T-cell (primary cell): Measurements from ENCODE around the gene STK17B. TPM values are rescaled to one million over a fixed set of nuclear protein-coding genes. Genes with fewer than 3 reads are reported as not detected.

ENCODE experiments used
- ATAC-seq, 4 experiments: fragments of 200-7000 bp in 3 of 4; fragments of 150-1000 bp in 1 of 4; cut with Tn5 transposase; replicated peaks in 1 of 4; 1 replicate in 3 of 4; 2 replicates in 1 of 4; pipeline ENCODE4 v1.10.0; 2021; ENCODE audit warnings: moderate library complexity in 3 of 4, mild to moderate bottlenecking in 2 of 4, moderate number of reproducible peaks in 1 of 4
- CTCF ChIA-PET, 2 donors: fragments of 300-600 bp; sonication (Branson Sonifier 250); formaldehyde crosslinking; loops; one replicate each; lab custom pipeline; 2022; ENCODE audit warnings: antibody characterized with exemption in 2 of 2; lab: Charles Lee
- POLR2A ChIA-PET, 2 donors: fragments of 300-600 bp; sonication (Branson Sonifier 250); formaldehyde crosslinking; loops; one replicate each; lab custom pipeline; 2022; ENCODE audit warnings: antibody characterized with exemption in 2 of 2; lab: Charles Lee
- DNase-seq, 35 experiments: peaks; one replicate each; pipeline versions ENCODE4 v3.0.0 to v3.0.0-alpha.2; 2013 to 2023
- H3K27ac ChIP-seq: one replicate; pipeline ENCODE4 v1.5.1; 2013; ENCODE audit warnings: low read length
- H3K27me3 ChIP-seq, 2 experiments: replicated peaks in 1 of 2; 1 replicate in 1 of 2; 2 replicates in 1 of 2; pipeline versions ENCODE4 v1.6.1 to v1.7.0; 2013; ENCODE audit warnings: low read length in 1 of 2, mixed read lengths in 1 of 2; ENCODE audit not compliant: control insufficient read depth in 2 of 2, insufficient read depth in 2 of 2; ENCODE audit errors: extremely low read depth in 1 of 2
- H3K36me3 ChIP-seq, 2 donors: 1 replicate in 1 of 2; 2 replicates in 1 of 2; pipeline versions ENCODE4 v1.6.1 to v1.7.0; 2013; ENCODE audit warnings: low read length in 1 of 2; ENCODE audit not compliant: control insufficient read depth in 2 of 2, insufficient read depth in 1 of 2; ENCODE audit errors: extremely low read depth in 1 of 2
- H3K4me1 ChIP-seq, 2 experiments: 1 replicate in 1 of 2; 2 replicates in 1 of 2; pipeline versions ENCODE4 v1.6.1 to v1.7.0; 2013; ENCODE audit warnings: low read length in 2 of 2, mixed read lengths in 1 of 2; ENCODE audit not compliant: insufficient read depth in 2 of 2, control insufficient read depth in 1 of 2; ENCODE audit errors: extremely low read depth in 1 of 2
- H3K4me3 ChIP-seq, 2 donors: 1 replicate in 1 of 2; 2 replicates in 1 of 2; pipeline versions ENCODE4 v1.5.1 to v1.7.0; 2013; ENCODE audit warnings: mild to moderate bottlenecking in 2 of 2, low read length in 1 of 2, moderate library complexity in 1 of 2; ENCODE audit not compliant: control insufficient read depth in 1 of 2; ENCODE audit errors: extremely low read depth in 1 of 2
- H3K9me3 ChIP-seq: 2 replicates; pipeline ENCODE4 v1.7.0; 2013
- H3K27ac Mint-ChIP-seq, 2 donors: one replicate each; pipeline ENCODE4 v1.8.0; 2020 to 2021; ENCODE audit warnings: mild to moderate bottlenecking in 2 of 2, mixed read lengths in 2 of 2
- H3K27me3 Mint-ChIP-seq, 2 donors: one replicate each; pipeline ENCODE4 v1.8.0; 2021 to 2022; ENCODE audit warnings: mixed read lengths in 2 of 2
- H3K36me3 Mint-ChIP-seq: one replicate; pipeline ENCODE4 v1.8.0; 2021; ENCODE audit warnings: mixed read lengths
- H3K4me1 Mint-ChIP-seq, 3 donors: one replicate each; pipeline ENCODE4 v1.8.0; 2020 to 2022; ENCODE audit warnings: mixed read lengths in 3 of 3, mild to moderate bottlenecking in 1 of 3
- H3K4me3 Mint-ChIP-seq, 3 donors: one replicate each; pipeline ENCODE4 v1.8.0; 2020 to 2022; ENCODE audit warnings: mild to moderate bottlenecking in 3 of 3, mixed read lengths in 3 of 3, moderate library complexity in 3 of 3
- H3K9me3 Mint-ChIP-seq, 3 donors: one replicate each; pipeline ENCODE4 v1.8.0; 2020 to 2022; ENCODE audit warnings: mixed read lengths in 3 of 3
- WGBS: methylation state at CpG from one replicate; pipeline ENCODE4 v1.1.5; 2013; ENCODE audit warnings: missing lambda C conversion rate; ENCODE audit not compliant: insufficient coverage; 5-methylcytosine and 5-hydroxymethylcytosine counted together
- total RNA-seq, 35 experiments: library from RNA in 6 of 35; stranded (reverse) in 6 of 35; fragments of 120-200 nt in 1 of 35; gene quantifications; one replicate each; pipeline versions ENCODE4 v1.2.1 to v1.2.4 and lab custom pipeline; 2013 to 2026

Gene STK17B
- total RNA-seq, 5 donors from 2014 or later (not counting 1 experiment from before 2014, with no cell fraction given), result 218 to 478 (median 248) TPM

DNA sequence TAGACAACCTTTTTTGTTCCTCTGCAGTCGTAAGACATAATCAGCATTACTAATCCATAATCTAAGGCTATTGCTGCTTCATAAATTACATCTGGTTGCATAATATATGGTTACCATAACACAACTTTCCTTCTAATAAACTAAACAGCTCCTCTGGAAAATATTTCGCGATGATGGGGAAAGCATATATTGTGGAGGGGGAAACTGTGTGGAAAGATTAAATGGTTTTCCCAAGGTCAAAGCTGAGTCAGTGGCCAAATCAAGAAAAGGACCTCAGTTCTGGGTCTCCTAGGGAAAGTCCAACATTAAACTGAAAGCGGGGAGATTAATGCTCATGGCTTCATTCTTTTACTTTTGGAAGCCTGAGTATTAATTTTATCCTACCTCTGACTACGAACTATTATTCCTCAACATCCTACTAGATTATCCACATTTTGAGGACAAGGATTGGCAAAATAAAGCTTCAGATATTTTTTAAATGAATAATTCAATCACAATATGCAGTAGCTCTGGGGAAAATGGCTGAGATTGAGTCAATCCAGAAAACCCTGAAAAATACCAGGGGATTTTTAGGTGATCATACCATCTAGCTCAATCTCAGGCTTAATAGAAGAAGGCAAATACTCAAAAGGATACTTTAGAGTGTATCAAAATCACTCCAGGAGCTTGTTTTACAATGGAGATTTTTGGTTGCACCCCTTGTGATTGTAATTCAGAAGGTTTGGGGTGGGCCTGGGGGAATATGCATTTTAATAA is 33.8 kb upstream of the STK17B start:
- H3K4me1 ChIP-seq, result peaks cover 22 to 27% of the 10 kb centered on the region in 2 experiments
- Mint-ChIP-seq H3K9me3 (no peaks in the 10 kb centered on the region), H3K36me3 (no peaks in the 10 kb centered on the region), H3K27ac (peak overlapping the region in 1 of 2 donors; percentile 12), H3K27me3 (no peaks in the 10 kb centered on the region), H3K4me1 (peaks cover 53 to 65% (median 65%) of the 10 kb centered on the region in 3 donors), H3K4me3 (no peak overlapping the region)
- DNase-seq, result no peak
- no peak overlapping the region for H3K4me3 ChIP-seq
- POLR2A ChIA-PET, result interaction anchor here in 1 of 2 donors (0.6 to 1.5 kb wide), 4 partner anchors 9 to 40 kb away, joined by 4 to 17 read pairs (median 4); no protein-coding TSS in a partner anchor
- no CpG with 5 or more reads among the region's 5 CpGs for WGBS
- CTCF ChIA-PET, result interaction anchor here (0.7 to 2.3 kb wide), 12 partner anchors 9 to 93 kb away, joined by 3 to 6 read pairs (median 4); no protein-coding TSS in a partner anchor
- no peak for ATAC-seq
- no peaks in the 10 kb centered on the region for H3K9me3 ChIP-seq
- no peaks in the 10 kb centered on the region for H3K36me3 ChIP-seq
- no peak overlapping the region for H3K27ac ChIP-seq
- H3K27me3 ChIP-seq, result no peaks in the 10 kb centered on the region

DNA sequence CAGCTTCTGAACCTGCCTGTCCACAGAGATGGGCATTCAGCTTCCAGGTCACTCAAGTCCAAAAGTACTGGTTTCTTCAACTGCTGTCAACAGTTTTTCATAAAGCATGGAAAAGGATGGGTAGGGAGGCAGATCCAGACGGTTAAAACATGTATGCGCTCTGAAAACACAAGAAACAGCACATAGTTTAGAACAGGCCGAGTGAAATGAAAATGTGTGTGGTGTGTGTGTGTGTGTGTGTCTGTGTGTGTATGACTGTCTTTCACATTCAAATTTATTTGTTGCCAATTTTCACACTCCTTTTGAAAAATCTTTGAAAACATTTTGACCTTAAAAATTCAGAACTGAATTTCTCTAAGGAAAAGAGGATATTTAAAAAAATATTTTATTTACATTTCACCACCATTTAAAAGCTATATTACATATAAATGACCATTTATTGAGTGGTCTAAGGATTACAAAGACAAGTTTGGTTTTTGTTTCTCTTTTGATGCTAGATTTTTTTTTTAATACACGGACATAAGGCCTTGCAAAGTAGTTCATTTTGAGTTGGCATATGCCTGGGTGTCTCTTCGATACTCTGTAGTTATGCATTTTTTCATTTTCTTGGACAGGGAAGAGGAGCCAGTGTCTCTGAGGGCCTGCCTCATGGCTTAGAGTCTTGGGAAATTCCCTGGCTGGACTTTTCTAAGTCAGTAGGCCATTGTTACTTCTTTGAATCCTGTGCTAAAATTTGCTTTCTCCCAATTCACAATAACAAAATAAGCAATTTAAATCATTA is 30.0 kb upstream of the STK17B start:
- WGBS, result 80% methylated on average over 1 of the region's 5 CpGs
- Histone ChIP-seq H3K4me3 (peak overlapping the region in 1 of 2 donors; percentile 30), H3K36me3 (no peaks in the 10 kb centered on the region), H3K4me1 (peaks cover 10 to 25% of the 10 kb centered on the region in 2 experiments), H3K27me3 (no peaks in the 10 kb centered on the region), H3K9me3 (no peaks in the 10 kb centered on the region), H3K27ac (peak overlapping the region; percentile 82)
- H3K4me1 Mint-ChIP-seq, result peaks cover 47 to 53% (median 51%) of the 10 kb centered on the region in 3 donors
- H3K9me3 Mint-ChIP-seq, result no peaks in the 10 kb centered on the region
- POLR2A ChIA-PET, result interaction anchor here (0.6 to 2.2 kb wide), 10 partner anchors 10 to 111 kb away, joined by 3 to 17 read pairs (median 4); no protein-coding TSS in a partner anchor
- peak overlapping the region; percentile 92 for H3K27ac Mint-ChIP-seq
- H3K4me3 Mint-ChIP-seq, result peak overlapping the region; percentile 59 to 73 (median 65)
- ATAC-seq (no peak), DNase-seq (peak in 1 of 35 experiments; percentile 42)
- CTCF ChIA-PET, result interaction anchor here in 1 of 2 donors (1.2 to 1.4 kb wide), 2 partner anchors 16 to 40 kb away, joined by 3 to 6 read pairs; no protein-coding TSS in a partner anchor
- no peaks in the 10 kb centered on the region for H3K27me3 Mint-ChIP-seq
- no peaks in the 10 kb centered on the region for H3K36me3 Mint-ChIP-seq

- WGBS, result 10% methylated on average over 1 of the region's 2 CpGs
- DNase-seq (peak in 1 of 35 experiments; percentile 68), ATAC-seq (peak; percentile 87 to 93 (median 90))
- ChIA-PET CTCF (interaction anchor here in 1 of 2 donors (1.0 to 1.2 kb wide), 3 partner anchors 24 to 78 kb away, joined by 3 read pairs; no protein-coding TSS in a partner anchor), POLR2A (interaction anchor here (0.6 to 2.2 kb wide), 7 partner anchors 11 to 111 kb away, joined by 3 to 6 read pairs (median 4); no protein-coding TSS in a partner anchor)
- Mint-ChIP-seq H3K36me3 (no peaks in the 10 kb centered on the region), H3K27ac (peak overlapping the region; percentile 92), H3K9me3 (peaks cover 0 to 5% (median 3%) of the 10 kb centered on the region in 3 donors), H3K4me1 (peaks cover 53 to 56% (median 54%) of the 10 kb centered on the region in 3 donors), H3K4me3 (peak overlapping the region; percentile 52 to 73 (median 61)), H3K27me3 (no peaks in the 10 kb centered on the region)
- H3K9me3 ChIP-seq, result no peaks in the 10 kb centered on the region
- H3K4me1 ChIP-seq, result peaks cover 10 to 25% of the 10 kb centered on the region in 2 experiments
- peak overlapping the region; percentile 82 for H3K27ac ChIP-seq
- H3K4me3 ChIP-seq, result peak overlapping the region in 1 of 2 donors; percentile 30
- H3K36me3 ChIP-seq, result no peaks in the 10 kb centered on the region
- no peaks in the 10 kb centered on the region for H3K27me3 ChIP-seq
Observed at GRCh38 chr2:196200557-196200956, 29.2 kb upstream of the STK17B start.

- DNase-seq, result peak in 1 of 35 experiments; percentile 39
- H3K36me3 Mint-ChIP-seq, result no peaks in the 10 kb centered on the region
- peaks cover 52 to 67% (median 63%) of the 10 kb centered on the region in 3 donors for H3K4me1 Mint-ChIP-seq
- H3K4me3 Mint-ChIP-seq, result peak overlapping the region in 1 of 3 donors; percentile 60
- H3K4me3 ChIP-seq, result no peak overlapping the region
- no peaks in the 10 kb centered on the region for H3K27me3 Mint-ChIP-seq
- peaks cover 0 to 5% (median 3%) of the 10 kb centered on the region in 3 donors for H3K9me3 Mint-ChIP-seq
- WGBS, result 84% methylated on average over 4 of the region's 4 CpGs
- ATAC-seq, result peak in 1 of 4 experiments; percentile 73
- H3K4me1 ChIP-seq, result peaks cover 9 to 21% of the 10 kb centered on the region in 2 experiments
- peak overlapping the region; percentile 12 to 83 for H3K27ac Mint-ChIP-seq
- H3K36me3 ChIP-seq, result no peaks in the 10 kb centered on the region
- H3K9me3 ChIP-seq, result no peaks in the 10 kb centered on the region
- CTCF ChIA-PET, result interaction anchor here (0.6 to 1.6 kb wide), 7 partner anchors 9 to 304 kb away, joined by 3 to 6 read pairs (median 4); no protein-coding TSS in a partner anchor
- POLR2A ChIA-PET, result interaction anchor here (0.9 to 1.7 kb wide), 9 partner anchors 11 to 80 kb away, joined by 3 to 10 read pairs (median 4); partner anchors contain the start of gene STK17B (in 1 of the 2)
- H3K27ac ChIP-seq, result no peak overlapping the region
- H3K27me3 ChIP-seq, result no peaks in the 10 kb centered on the region
Observed at GRCh38 chr2:196195758-196196157, 24.4 kb upstream of the STK17B start.

- peak in 1 of 4 experiments; percentile 30 for ATAC-seq
- peaks cover 52 to 72% (median 64%) of the 10 kb centered on the region in 3 donors for H3K4me1 Mint-ChIP-seq
- no peaks in the 10 kb centered on the region for H3K36me3 Mint-ChIP-seq
- H3K27ac ChIP-seq, result no peak overlapping the region
- no peaks in the 10 kb centered on the region for H3K9me3 ChIP-seq
- WGBS, result 0% methylated on average over 1 of the region's 5 CpGs
- peak in 1 of 35 experiments; percentile 29 for DNase-seq
- H3K27ac Mint-ChIP-seq, result peak overlapping the region; percentile 76 to 79
- peaks cover 0 to 5% (median 3%) of the 10 kb centered on the region in 3 donors for H3K9me3 Mint-ChIP-seq
- no peaks in the 10 kb centered on the region for H3K27me3 Mint-ChIP-seq
- H3K27me3 ChIP-seq, result no peaks in the 10 kb centered on the region
- ChIA-PET CTCF (interaction anchor here (0.6 to 1.6 kb wide), 7 partner anchors 10 to 304 kb away, joined by 3 to 6 read pairs (median 4); no protein-coding TSS in a partner anchor), POLR2A (interaction anchor here (0.5 to 1.7 kb wide), 13 partner anchors 10 to 1258 kb away, joined by 3 to 17 read pairs (median 4); partner anchors contain the start of genes COQ10B (in 1 of the 2) and STK17B (in 1 of the 2))
- no peak overlapping the region for H3K4me3 ChIP-seq
- H3K36me3 ChIP-seq, result no peaks in the 10 kb centered on the region
- peaks cover 8 to 18% of the 10 kb centered on the region in 2 experiments for H3K4me1 ChIP-seq
- H3K4me3 Mint-ChIP-seq, result peak overlapping the region; percentile 24 to 60 (median 49)
Observed at GRCh38 chr2:196195302-196195701, 23.9 kb upstream of the STK17B start.
